HG03280 (cell line): ENCODE data around the gene HES7.
"Not testable (repeated sequence)": the region's sequence is repeated elsewhere in the genome, so short reads cannot be mapped to it uniquely, and the experiment has no call there.

ENCODE experiments used
- ATAC-seq: cut with Tn5 transposase; IDR thresholded peaks from one replicate; pipeline ENCODE4 v1.9.1; 2021; ENCODE audit warnings: mild to moderate bottlenecking, moderate library complexity; ENCODE audit not compliant: unreplicated experiment

HES7 gene

GRCh38 chr17:8124350-8125153, 646 bp upstream of the HES7 start:
- ATAC-seq: no peak

- no peak for ATAC-seq
Observed at GRCh38 chr17:8122924-8123694, 797 bp downstream of the HES7 start.

DNA sequence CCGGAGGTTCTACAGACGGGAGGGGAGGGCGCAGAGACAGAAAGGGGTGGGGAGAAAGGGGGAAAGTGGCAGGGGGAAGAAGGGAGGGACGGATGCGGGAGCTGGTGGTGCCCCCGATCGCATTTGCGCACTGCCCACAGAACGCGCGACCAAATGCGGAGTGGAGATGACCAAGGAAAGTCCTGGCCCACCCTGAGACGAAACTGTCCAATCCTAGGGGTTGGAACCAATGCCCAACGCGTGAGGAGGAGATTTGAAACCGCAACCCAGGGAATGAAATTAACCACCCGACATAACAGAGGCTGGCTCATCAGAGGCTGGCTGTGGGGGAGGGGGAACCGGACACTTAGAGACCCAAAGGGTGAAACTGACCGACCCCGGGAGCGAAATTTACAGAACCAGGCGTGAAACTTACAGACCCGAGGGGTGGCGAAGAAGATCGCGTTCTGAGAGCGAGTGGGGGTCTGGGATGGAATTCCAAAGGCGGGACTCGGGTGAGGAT, 1.4 kb downstream of the HES7 start:
- ATAC-seq: no peak

- ATAC-seq: peak; percentile 26
Observed at GRCh38 chr17:8121681-8122421, 2.1 kb downstream of the HES7 start.

GRCh38 chr17:8121407-8121680, 2.6 kb downstream of the HES7 start:
- ATAC-seq: no peak

- no peak for ATAC-seq
Observed at GRCh38 chr17:8120520-8121406, 3.1 kb downstream of the HES7 start.

- peak; percentile 32 for ATAC-seq
Observed at GRCh38 chr17:8119581-8120519, 4.1 kb downstream of the HES7 start.

DNA sequence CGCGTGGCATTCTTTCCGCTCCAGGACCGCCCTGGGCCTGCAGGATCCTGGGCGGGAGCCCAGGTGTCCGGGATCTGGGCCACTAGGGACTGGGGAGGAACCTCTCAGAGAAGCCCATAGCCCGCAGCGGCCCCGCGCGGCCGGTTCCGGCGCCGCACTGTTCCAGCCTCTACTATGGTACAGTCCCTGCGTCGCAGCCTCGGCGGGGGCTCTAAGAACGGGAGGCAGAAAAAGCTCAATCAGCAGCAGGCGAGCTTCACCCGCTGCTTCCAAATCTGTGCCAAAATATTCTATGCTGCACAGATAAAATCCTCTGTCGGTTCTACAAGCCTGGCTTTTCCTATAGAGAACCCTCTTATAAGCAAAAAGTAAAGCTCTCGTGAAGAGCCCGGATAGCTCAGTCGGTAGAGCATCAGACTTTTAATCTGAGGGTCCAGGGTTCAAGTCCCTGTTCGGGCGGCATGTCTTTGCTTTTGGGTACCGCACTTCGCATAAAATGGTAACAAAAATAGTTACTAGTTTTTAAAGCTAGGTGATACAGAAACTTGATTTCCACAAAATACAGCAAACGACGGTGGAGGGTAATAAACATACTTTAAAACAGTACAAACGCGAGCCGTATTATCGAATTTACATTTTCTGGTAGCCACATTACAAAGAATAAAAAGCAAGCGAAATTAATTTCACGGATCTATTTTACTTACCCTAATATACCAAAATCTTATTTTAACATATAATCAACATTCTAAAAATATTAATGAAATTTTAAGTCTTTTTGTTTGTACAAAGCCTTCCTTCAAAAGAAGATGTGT, 4.9 kb downstream of the HES7 start:
- peak; percentile 42 for ATAC-seq

- no peak for ATAC-seq
Observed at GRCh38 chr17:8117980-8118768, 5.7 kb downstream of the HES7 start, which contains the start of gene ALOXE3. Gene ALOXE3 (minus strand): TSS chr17:8118514. CDS start chr17:8117990, 524 bp downstream.

GRCh38 chr17:8117367-8117979, 6.4 kb downstream of the HES7 start:
- no peak for ATAC-seq

- no peak for ATAC-seq
Observed at GRCh38 chr17:8116776-8117175, 7.1 kb downstream of the HES7 start.

DNA sequence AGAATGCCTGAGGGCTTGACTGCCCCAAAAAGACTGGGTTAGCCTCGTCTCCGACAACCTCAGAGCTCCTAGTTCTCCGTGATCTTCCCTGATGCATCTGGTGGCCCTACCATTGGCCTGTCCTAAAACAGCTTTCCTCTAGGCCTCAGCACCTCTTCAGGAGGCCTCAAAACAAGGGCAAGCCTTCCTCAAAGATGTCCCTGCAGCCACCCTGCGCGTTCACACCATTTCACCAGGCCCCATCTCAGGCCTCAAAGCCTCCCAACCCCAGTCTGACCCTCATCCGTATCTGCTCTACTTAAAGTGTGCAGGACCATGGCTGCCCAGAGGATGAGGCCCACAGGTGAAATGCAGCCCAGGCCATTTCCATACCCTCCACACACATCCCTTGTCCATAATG, 13.0 kb downstream of the HES7 start:
- ATAC-seq: no peak

DNA sequence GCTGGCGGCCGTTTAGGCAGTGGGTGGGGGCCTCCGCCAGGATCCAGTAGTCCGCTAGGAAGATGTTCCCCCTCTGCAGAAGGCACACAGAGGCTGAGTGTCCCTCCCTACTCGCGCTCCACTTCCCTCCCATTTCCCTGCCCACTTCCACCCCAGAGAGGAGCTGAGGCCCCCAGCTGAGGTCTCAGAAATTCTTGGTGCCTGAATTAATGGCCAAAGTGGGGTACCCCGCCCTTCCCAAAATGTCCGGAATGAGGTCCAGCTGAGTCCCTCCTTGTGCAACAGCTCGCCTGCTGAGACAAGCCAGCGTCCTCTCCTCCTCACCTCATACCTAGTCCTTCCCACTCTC, 13.5 kb downstream of the HES7 start:
- no peak for ATAC-seq

GRCh38 chr17:8109661-8110455, 14.0 kb downstream of the HES7 start:
- no peak for ATAC-seq

GRCh38 chr17:8108972-8109660, 14.8 kb downstream of the HES7 start:
- ATAC-seq: no peak

GRCh38 chr17:8106980-8107379, 16.9 kb downstream of the HES7 start:
- not testable (repeated sequence) for ATAC-seq
